GM12874 (cell line): Measurements from ENCODE around the gene MORC1.

Experiments
- CTCF ChIP-seq: IDR thresholded peaks from 2 replicates; pipeline ENCODE4 v1.5.1; 2011; ENCODE audit warnings: low read depth, mild to moderate bottlenecking, control low read depth, low read length, moderate library complexity; ENCODE audit not compliant: insufficient read depth

MORC1 gene

GRCh38 chr3:109143646-109144045 lies 25.7 kb upstream of the MORC1 start:
- no peak for TF ChIP-seq CTCF

GRCh38 chr3:109140318-109140717 lies 22.4 kb upstream of the MORC1 start:
- no peak for TF ChIP-seq CTCF

GRCh38 chr3:109137761-109138160 lies 19.8 kb upstream of the MORC1 start:
- no peak for TF ChIP-seq CTCF

- TF ChIP-seq CTCF = no peak
Observed at GRCh38 chr3:109136523-109136922, 18.6 kb upstream of the MORC1 start, which contains the start of gene C3orf85. Gene C3orf85, plus strand, starts transcription at chr3:109136719. Its CDS starts 129 bp downstream, at chr3:109136848.

GRCh38 chr3:109132801-109133473 lies 15.0 kb upstream of the MORC1 start:
- no peak for TF ChIP-seq CTCF

- TF ChIP-seq CTCF = no peak
Observed at GRCh38 chr3:109131276-109131675, 13.3 kb upstream of the MORC1 start.

- no peak for TF ChIP-seq CTCF
Observed at GRCh38 chr3:109127553-109127952, 9.6 kb upstream of the MORC1 start.
